Stimulated activated effector memory CD8-positive, alpha-beta T cell treated with anti-CD3 and anti-CD28 coated beads, Interleukin-12 subunit alpha, Interleukin-12 subunit beta, amount 100 ng/mL, for 72 hours (primary cell): ENCODE results near the gene PRICKLE2.

Experiments
- ATAC-seq: fragments of 150-1000 bp; cut with Tn5 transposase; 2 replicates; pipeline ENCODE4 v1.10.0; 2021
- DNase-seq, 2 donors: peaks; one replicate each; pipeline ENCODE4 v3.0.0; 2021 to 2022; ENCODE audit warnings: low spot score in 2 of 2
- H3K27ac Mint-ChIP-seq: one replicate; pipeline ENCODE4 v1.8.0; 2022; ENCODE audit warnings: mild to moderate bottlenecking, mixed read lengths
- H3K36me3 Mint-ChIP-seq: one replicate; pipeline ENCODE4 v1.8.0; 2022; ENCODE audit warnings: mild to moderate bottlenecking, mixed read lengths
- H3K4me1 Mint-ChIP-seq: one replicate; pipeline ENCODE4 v1.8.0; 2022; ENCODE audit warnings: mixed read lengths
- H3K4me3 Mint-ChIP-seq: one replicate; pipeline ENCODE4 v1.8.0; 2022; ENCODE audit warnings: mild to moderate bottlenecking, mixed read lengths
- H3K9me3 Mint-ChIP-seq: one replicate; pipeline ENCODE4 v1.8.0; 2022; ENCODE audit warnings: mixed read lengths

PRICKLE2 gene

DNA sequence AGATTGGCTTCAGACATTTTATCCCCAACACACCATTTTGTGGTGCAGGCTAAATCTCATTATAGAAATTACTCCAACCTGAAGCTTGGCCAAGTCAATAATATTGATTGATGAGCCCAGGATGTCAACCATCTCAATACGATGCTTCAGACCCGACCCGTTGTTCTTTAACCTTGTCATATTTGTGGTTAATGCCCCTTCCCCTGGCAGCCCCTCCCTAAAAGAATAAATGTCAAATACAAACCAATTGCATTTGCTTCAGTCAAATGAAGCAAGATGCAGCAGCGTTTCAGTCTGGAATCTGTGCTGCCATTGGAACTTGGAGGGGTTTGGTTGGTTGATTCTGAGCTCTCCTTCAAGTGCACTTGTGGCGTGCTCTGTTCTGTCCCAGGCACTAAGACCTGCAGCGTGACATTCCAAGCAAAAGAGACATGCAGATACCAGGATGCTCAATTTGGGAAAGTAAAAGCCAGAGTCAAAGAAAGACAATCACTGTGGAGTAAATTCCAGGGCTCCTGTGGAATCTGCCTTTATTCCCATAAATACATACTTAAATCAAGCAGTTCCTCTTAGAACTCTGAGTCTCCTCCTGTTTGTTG is 178.2 kb downstream of the PRICKLE2 start:
- DNase-seq: no peak

DNA sequence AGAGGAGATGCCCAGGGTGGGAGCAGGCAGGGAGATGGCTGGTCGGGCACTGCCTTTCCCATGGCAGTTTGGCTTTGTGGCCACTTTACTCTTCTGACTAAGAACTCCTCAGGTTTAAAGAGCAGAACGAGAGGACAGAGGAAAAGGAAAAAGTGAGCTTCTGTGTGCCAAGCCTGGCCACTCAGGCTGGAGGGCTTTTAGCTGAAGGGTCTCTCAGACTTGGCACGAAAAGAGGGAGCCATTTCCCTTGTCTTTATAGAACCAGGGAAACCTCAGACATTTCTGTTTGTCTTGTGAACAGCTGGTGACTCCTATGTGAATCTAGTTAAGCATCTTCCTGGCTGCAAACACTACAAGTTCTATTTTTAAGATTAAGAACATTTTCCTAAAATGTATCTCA is 178.7 kb downstream of the PRICKLE2 start:
- no peaks in the 10 kb centered on the region for H3K36me3 Mint-ChIP-seq
- no peak overlapping the region for H3K27ac Mint-ChIP-seq
- H3K4me3 Mint-ChIP-seq: no peak overlapping the region
- H3K4me1 Mint-ChIP-seq: peaks cover 17% of the 10 kb centered on the region
- H3K9me3 Mint-ChIP-seq: no peaks in the 10 kb centered on the region
- DNase-seq: no peak
- ATAC-seq: no peak

More for the DNA sequence above, 178.2 kb downstream of the PRICKLE2 start:
- Mint-ChIP-seq H3K4me3 (no peak overlapping the region), H3K36me3 (no peaks in the 10 kb centered on the region), H3K9me3 (no peaks in the 10 kb centered on the region), H3K27ac (no peak overlapping the region), H3K4me1 (peaks cover 17% of the 10 kb centered on the region)
- ATAC-seq: no peak

DNA sequence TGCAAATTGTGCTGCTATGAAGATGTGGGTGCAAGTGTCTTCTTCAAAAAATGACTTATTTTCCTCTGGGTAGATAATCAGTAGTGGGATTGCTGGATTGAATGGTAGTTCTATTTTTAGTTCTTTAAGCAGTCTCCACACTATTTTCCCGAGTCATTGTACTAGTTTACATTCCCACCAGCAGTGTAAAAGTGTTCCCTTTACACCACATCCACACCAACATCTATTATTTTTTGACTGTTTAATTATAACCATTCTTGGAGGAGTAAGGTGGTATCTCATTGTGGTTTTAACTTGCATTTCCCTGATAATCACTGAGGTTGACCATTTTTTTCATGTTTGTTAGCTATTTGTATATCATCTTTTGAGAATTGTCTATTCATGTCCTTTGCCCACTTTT is 182.3 kb downstream of the PRICKLE2 start:
- Mint-ChIP-seq H3K9me3 (no peaks in the 10 kb centered on the region), H3K27ac (no peak overlapping the region), H3K4me3 (no peak overlapping the region), H3K36me3 (no peaks in the 10 kb centered on the region), H3K4me1 (no peaks in the 10 kb centered on the region)
- ATAC-seq (no peak), DNase-seq (no peak)
